Measurements from ENCODE around the gene SEL1L2.

DNA sequence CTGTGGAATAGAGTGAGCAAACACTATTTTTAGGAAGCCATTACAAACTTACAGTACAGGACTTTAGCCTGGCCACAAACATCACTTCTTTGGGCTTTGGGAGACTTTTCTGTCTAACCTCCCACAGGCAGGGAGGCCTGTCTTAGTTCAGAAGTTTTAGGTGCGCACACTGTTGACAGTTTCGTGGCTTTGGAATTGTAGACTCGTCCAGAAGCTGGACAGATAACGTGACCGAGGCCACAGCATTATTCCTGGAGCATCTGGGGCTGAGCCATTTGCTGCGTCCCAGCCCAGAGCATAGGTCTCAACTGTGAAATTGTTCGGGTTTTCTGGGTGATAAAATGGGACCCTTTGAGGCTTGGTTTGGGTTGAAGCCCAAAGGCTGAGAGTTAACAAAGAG, 151.8 kb downstream of the SEL1L2 start:
- TF ChIP-seq CTCF (IDR thresholded peaks at IDR 0.05) = no peak
- no peak for TF ChIP-seq POLR2A (IDR thresholded peaks at IDR 0.05)

All from esophagus squamous epithelium (tissue), 4 donors.